ENCODE measurements around the gene GPR135. TPM values are rescaled to one million over a fixed set of nuclear protein-coding genes. Genes with fewer than 3 reads are reported as not detected.

The GPR135 gene, protein sequence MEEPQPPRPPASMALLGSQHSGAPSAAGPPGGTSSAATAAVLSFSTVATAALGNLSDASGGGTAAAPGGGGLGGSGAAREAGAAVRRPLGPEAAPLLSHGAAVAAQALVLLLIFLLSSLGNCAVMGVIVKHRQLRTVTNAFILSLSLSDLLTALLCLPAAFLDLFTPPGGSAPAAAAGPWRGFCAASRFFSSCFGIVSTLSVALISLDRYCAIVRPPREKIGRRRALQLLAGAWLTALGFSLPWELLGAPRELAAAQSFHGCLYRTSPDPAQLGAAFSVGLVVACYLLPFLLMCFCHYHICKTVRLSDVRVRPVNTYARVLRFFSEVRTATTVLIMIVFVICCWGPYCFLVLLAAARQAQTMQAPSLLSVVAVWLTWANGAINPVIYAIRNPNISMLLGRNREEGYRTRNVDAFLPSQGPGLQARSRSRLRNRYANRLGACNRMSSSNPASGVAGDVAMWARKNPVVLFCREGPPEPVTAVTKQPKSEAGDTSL
- total RNA-seq = 4.3 and 5.5 TPM in 2 replicates

DNA sequence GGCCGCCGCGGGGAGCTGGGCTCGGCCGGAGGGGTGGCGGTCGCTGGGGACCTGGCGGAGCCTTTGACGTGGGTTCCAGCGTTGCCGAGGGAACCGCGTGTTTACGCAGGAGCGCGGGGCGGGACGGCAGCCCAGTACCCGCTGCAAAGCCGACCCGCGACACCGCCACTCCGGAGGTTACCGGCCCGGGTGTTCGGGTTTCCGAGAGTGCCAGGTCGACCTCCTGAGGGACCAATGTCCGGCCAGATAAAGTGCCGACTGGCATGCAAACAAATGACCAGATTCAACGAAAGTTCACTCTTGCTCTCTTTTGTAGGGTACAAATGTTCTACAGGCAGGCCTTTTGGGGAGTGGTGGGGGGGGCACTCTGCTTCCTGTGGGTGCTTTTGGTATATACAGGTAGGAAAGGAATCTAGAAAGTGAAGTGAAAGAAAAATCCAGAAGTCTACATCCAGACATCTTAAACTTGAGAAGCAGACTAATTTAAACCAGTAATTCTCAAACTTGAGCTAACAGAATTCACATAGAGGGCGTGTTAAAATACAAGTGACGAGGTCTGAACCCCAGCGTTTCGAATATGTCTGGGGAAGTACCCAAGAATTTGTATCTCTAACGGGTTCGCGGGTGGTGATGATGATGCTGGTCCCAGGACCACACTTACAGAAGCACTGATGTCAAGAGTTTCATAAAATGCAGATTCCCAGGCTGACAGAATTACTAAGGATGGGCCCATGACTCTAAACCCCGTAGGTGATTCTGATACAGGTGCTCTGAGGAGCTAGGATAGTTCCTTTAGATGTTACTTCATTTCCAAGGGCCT lies at the start of gene GPR135:
Gene GPR135 (minus strand): TSS at position 65 of the 820 bp plus-strand sequence. CDS start 154 bp downstream, outside the sequence.

DNA sequence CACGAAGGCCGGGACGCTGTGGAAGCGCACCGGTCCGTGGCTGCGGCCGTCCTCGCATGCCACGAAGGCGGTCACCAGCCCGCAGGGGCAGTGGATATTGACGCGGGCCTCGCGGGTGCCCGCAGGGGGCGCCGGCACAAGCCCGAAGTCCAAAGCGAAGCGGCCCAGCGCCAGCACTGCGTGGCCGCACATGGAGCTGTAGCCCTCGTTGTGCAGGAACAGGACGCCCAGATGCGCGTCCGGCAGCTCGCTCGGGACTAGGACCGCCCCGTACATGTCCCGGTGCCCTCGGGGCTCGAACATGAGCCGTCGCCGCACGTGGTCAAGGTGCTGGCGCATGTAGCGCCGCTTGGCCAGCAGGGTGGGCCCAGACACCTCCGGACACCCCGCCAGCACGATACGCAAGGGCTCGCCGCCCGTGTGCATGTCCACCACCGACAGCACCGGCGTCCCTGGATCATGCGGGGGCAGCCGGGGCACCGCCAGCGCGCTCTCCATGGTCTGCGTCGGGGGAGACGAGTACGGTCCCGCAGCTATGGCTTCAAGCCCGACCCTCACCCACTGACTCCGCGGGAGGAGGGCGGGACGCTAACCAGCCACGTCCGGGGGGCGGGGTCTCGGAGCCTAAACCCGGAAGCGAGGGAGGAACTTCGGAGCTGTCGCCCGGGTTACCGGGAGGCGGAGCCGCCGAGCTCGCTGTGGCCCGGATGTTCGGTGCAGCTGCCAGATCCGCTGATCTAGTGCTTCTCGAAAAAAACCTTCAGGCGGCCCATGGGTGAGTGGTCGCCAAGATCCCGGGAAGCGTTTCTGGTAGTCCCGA lies 18.8 kb upstream of the GPR135 start, which contains the start of the genes JKAMP and L3HYPDH:
Gene JKAMP (plus strand): TSS at position 699 of the 820 bp plus-strand sequence. CDS start 73 bp downstream, at position 772.
Gene L3HYPDH (minus strand): TSS at position 590 of the 820 bp plus-strand sequence. CDS start 92 bp downstream, at position 498.

Other genes starting within 250 kb of the GPR135 start
- gene L3HYPDH, start 19.0 kb upstream of the GPR135 start, total RNA-seq = 50.4 and 52.9 TPM in 2 replicates
- 43.0 and 53.8 TPM in 2 replicates for gene JKAMP, start 19.1 kb upstream of the GPR135 start, total RNA-seq
- not detected in 2 replicates for gene CCDC175, start 111.4 kb upstream of the GPR135 start, total RNA-seq